Stimulated activated CD4-positive, alpha-beta T cell treated with anti-CD3 and anti-CD28 coated beads, Interleukin-12 subunit alpha, Interleukin-12 subunit beta, amount 100 ng/mL, for 24 hours (primary cell): ENCODE measurements around the gene VPS26C.
A peak's percentile ranks its signal among the peaks of the same experiment; 100 is the strongest.
"Not testable (repeated sequence)": the region's sequence is repeated elsewhere in the genome, so short reads cannot be mapped to it uniquely, and the experiment has no call there.

Experiments used
- DNase-seq, 2 experiments: peaks; one replicate each; pipeline ENCODE4 v3.0.0-alpha.2; 2020; ENCODE audit warnings: low read depth in 2 of 2

The VPS26C gene

GRCh38 chr21:37230632-37231248 lies 36.4 kb downstream of the VPS26C start:
- DNase-seq = no peak

- no peak for DNase-seq
Measured at GRCh38 chr21:37228003-37228400, 39.1 kb downstream of the VPS26C start.

GRCh38 chr21:37227071-37228002 lies 39.8 kb downstream of the VPS26C start:
- no peak for DNase-seq

GRCh38 chr21:37226041-37226920 lies 40.9 kb downstream of the VPS26C start:
- no peak for DNase-seq

GRCh38 chr21:37224861-37225839 lies 42.0 kb downstream of the VPS26C start:
- peak in 1 of 2 experiments; percentile 18 for DNase-seq

GRCh38 chr21:37223804-37224345 lies 43.3 kb downstream of the VPS26C start:
- DNase-seq = no peak

- DNase-seq = not testable (repeated sequence)
Measured at GRCh38 chr21:37222248-37222647, 44.9 kb downstream of the VPS26C start.

GRCh38 chr21:37220981-37221664 lies 46.0 kb downstream of the VPS26C start:
- peak; percentile 92 to 97 for DNase-seq

GRCh38 chr21:37220433-37220980 lies 46.6 kb downstream of the VPS26C start:
- DNase-seq = peak in 1 of 2 experiments; percentile 19

GRCh38 chr21:37219761-37220432 lies 47.2 kb downstream of the VPS26C start:
- no peak for DNase-seq

- no peak for DNase-seq
Measured at GRCh38 chr21:37214952-37215351, 52.2 kb downstream of the VPS26C start.

- DNase-seq = no peak
Measured at GRCh38 chr21:37210799-37211198, 56.3 kb downstream of the VPS26C start.

GRCh38 chr21:37210130-37210529 lies 57.0 kb downstream of the VPS26C start:
- no peak for DNase-seq

GRCh38 chr21:37208741-37209225 lies 58.4 kb downstream of the VPS26C start:
- no peak for DNase-seq

- DNase-seq = peak in 1 of 2 experiments; percentile 13
Measured at GRCh38 chr21:37208056-37208721, 58.9 kb downstream of the VPS26C start.

- no peak for DNase-seq
Measured at GRCh38 chr21:37207441-37208009, 59.6 kb downstream of the VPS26C start.

GRCh38 chr21:37206496-37206895 lies 60.6 kb downstream of the VPS26C start:
- no peak for DNase-seq

GRCh38 chr21:37204580-37204979 lies 62.6 kb downstream of the VPS26C start:
- DNase-seq = no peak
